Hepatocyte (in vitro differentiated cells): ENCODE data around the gene FARP1.

ENCODE experiments used
- EZH2 ChIP-seq: fragments of 200-600 bp; sonication (generic); IDR thresholded peaks from 2 replicates; pipeline ENCODE4 v1.6.1; 2016; ENCODE audit warnings: antibody characterized with exemption, mild to moderate bottlenecking, borderline replicate concordance
- EZH2phosphoT487 ChIP-seq: fragments of 200-600 bp; sonication (generic); IDR thresholded peaks from one replicate; pipeline ENCODE4 v1.6.1; 2018; ENCODE audit warnings: antibody characterized with exemption, mild to moderate bottlenecking, low read depth, moderate library complexity; ENCODE audit not compliant: unreplicated experiment, severe bottlenecking
- TF ChIP-seq, protein P1 (sequence below): fragments of 200-600 bp; sonication (generic); IDR thresholded peaks from 2 replicates; pipeline ENCODE4 v1.5.1; 2016; ENCODE audit warnings: antibody characterized with exemption, mild to moderate bottlenecking; ENCODE audit not compliant: poor library complexity

- TF ChIP-seq, protein P1, sequence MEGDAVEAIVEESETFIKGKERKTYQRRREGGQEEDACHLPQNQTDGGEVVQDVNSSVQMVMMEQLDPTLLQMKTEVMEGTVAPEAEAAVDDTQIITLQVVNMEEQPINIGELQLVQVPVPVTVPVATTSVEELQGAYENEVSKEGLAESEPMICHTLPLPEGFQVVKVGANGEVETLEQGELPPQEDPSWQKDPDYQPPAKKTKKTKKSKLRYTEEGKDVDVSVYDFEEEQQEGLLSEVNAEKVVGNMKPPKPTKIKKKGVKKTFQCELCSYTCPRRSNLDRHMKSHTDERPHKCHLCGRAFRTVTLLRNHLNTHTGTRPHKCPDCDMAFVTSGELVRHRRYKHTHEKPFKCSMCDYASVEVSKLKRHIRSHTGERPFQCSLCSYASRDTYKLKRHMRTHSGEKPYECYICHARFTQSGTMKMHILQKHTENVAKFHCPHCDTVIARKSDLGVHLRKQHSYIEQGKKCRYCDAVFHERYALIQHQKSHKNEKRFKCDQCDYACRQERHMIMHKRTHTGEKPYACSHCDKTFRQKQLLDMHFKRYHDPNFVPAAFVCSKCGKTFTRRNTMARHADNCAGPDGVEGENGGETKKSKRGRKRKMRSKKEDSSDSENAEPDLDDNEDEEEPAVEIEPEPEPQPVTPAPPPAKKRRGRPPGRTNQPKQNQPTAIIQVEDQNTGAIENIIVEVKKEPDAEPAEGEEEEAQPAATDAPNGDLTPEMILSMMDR = no peak
- no peak for TF ChIP-seq EZH2
- no peak for TF ChIP-seq EZH2phosphoT487
Observed at GRCh38 chr13:98432638-98433037, 289.7 kb downstream of the FARP1 start.
